Germinal center (tissue), 1 donor: Measurements from ENCODE around the gene CACNA1B.
"Not testable (repeated sequence)": the region's sequence is repeated elsewhere in the genome, so short reads cannot be mapped to it uniquely, and the experiment has no call there.

ENCODE experiments used
- DNase-seq: peaks from one replicate; pipeline ENCODE4 v3.0.0; 2012; ENCODE audit warnings: mixed read lengths, low spot score

Gene CACNA1B

DNA sequence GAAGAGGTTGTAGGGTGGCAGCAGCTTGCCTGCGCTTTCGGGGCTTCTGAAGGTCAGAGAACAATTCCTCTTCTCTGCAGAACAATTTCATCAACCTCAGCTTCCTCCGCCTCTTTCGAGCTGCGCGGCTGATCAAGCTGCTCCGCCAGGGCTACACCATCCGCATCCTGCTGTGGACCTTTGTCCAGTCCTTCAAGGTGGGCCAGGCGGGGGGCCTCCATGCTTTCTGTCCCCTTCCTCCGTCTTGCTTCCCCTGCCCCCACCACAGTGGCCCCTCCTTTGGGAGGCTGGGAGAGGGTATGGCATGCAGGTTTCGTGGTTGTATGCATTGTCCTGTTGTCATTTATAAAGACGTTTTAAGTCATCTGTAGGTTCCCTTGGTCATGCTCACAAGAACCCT is 195.8 kb downstream of the CACNA1B start:
- DNase-seq = no peak

DNA sequence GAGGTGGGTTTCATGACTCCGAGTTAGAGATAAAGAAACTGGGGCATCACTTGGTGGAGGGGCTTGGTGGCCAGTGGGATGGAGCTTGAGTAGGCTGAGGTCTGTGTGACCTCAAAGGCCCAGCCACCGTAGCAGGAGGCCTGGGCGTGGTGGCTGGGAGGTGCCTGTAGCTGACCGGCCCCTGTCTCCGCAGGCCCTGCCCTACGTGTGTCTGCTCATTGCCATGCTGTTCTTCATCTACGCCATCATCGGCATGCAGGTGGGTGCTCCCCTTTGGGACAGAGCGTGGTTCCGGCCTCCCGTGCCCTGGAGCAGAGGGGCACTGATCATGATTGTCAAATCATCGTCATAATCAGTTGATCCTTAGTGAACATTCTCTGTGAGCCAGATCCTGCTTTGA is 196.2 kb downstream of the CACNA1B start:
- DNase-seq = no peak

DNA sequence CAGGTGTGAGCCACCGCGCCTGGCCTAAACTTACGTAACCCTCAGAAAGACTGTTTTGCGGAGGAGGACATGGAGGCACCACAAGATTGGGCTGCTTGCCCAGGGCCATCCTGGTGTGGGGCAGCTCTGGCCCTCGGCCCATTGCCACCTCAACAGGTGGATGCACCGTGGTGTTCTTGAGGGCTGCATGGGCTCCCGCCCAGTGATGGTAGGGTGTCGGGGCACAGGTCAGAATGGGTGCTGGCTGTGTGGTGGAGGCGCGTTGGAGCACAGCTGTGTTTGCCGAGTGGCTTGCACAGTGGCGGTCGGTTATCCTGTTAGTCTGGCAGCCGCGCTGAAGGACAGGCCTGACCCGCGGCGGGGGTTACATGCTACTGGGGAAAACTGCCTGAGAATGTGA is 196.9 kb downstream of the CACNA1B start:
- no peak for DNase-seq

DNA sequence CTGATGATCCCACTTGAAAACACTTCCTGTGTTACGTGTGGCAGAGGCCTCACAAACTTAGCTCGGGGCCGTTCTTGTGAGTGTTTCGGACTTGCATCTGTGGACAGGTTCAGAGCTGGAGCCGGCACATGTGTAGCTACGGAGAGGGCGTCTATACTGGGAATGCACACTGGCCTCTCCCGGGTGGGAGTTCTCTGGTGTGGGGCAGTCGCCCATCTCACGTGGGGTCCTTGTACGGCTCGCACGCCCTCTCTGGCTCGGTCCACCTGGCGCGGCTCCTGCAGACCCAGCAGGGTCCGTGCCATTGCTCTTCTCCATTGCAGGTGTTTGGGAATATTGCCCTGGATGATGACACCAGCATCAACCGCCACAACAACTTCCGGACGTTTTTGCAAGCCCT is 197.9 kb downstream of the CACNA1B start:
- no peak for DNase-seq

DNA sequence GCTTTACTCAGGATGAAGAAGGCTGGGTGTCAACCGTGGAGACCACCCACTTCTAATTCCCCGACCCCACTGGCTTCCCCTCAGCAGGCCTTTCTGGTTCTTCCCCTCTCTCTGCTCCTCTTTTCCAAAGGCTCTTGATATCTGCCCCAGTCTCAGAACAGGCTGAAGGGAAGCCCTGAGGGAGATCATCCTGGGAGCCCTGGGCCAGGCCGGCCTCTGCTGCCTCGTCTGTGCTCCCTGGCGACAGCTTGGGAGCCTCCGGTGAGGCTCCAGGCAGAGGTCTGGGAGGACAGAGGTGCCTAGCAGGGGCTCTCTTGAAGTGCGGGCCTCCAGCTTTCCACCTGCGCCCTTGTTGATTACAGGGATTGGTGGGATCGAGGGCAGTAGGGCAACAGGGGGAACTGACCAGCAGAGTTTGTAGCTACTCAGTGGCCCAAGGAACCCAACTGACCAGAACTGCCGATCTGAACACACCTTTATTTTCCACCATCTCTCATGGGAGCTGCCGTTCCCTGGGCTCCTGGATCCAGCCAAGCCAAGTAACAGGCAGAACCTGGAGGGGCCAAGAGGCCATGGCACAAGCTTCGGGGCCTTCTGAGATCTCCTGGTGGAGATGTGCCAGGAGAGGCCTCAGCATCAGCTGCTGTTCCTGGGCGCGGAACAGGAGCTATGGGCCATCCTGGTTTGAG is 198.5 kb downstream of the CACNA1B start:
- no peak for DNase-seq

DNA sequence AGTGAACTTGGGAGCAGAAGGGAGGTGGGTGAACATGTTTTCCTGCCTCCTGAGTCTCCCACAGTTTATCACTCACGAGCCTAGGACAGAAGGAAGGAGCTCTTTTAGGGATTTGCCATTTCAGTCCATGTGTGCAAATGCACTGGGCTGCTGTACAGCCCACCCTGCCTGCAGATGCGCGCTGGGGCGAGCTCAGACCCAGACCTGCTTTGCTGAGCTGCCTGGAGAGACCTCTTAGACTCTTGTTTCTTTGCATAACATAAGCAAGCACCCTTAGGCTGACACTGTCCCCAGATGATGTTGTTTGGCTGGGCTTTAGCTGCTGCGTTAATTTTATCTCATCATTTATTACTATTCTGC is 199.0 kb downstream of the CACNA1B start:
- no peak for DNase-seq

DNA sequence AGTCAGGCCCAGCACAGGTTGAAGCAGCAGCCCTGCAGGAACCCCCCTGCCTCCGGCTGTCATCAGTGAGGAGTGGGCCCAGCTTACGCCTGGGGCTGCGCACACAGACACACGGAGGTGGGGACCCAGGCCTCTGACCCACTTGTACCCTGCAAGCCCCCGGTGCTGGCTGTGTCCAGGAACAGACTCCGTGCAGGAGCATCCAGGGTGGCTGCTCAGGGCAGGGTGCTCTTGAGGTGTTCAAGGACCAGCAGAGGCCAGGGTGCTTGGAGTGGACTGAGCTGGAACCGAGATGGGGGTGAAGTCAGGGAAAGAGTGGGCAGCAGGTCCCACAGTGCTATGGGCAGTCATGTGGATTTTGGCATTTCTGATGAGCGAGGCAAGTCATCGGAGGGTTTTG is 199.5 kb downstream of the CACNA1B start:
- no peak for DNase-seq

DNA sequence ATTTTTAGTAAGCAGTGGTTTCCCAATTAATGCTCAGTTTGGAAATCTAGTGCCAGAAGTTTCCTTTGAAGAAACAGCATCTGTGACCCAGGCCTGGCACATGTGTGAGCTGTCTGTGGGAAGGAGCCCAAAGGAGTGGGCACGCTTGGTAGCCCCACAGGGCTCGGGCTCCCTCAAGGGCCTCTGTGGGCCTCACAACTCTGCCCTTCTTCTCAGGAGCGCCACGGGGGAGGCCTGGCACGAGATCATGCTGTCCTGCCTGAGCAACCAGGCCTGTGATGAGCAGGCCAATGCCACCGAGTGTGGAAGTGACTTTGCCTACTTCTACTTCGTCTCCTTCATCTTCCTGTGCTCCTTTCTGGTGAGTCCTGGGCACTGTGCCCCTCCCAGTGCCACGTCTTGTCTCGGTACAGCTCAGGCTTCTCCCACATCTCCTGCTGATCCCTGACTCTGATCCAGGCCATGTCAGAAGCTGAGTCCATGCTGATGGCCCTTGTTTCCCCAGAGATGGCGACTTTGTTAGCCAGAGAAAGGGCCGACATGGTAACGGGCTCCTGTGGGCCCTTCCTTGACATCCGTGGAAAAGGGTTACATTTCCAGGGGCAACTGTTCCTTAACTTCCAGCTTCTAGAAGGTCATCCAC is 200.4 kb downstream of the CACNA1B start:
- DNase-seq = no peak

DNA sequence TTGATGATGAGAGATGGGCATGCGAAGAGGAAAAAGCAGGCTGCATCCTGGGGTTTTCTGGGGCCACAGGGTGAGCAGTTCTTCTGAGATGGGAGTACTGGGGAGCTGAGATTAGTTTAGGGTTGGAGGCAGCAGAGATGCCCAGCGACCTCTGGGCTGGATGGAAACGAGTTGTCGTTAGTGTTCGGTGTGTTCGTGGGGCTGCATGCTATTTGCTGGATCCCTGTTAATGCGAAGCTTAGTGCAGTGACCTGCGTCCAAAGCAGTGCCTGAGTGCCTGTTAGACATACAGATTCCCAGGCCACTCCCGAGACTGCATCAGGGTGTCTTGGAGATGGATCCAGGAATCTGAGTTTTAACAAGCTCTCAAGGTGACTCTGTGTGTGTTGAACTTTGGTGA is 201.3 kb downstream of the CACNA1B start:
- DNase-seq = no peak

DNA sequence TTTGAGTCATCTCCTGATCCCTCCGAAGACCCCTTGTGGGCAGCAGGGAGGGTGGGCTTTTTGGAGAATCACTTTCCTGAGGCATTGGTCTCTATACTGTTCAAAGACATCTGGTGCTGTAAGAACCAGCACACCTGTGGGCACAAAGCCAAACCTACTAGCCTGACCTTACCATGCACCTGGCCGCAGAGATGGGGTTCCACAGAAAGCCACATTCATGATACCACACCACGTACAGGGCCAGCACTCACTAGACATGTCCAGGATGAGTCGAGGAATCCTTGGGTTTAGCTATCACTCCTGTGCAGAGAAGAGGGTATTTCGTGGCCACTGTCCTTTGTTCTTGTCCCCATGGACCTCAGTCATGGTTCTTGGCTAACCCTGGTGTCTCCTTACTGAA is 203.4 kb downstream of the CACNA1B start:
- no peak for DNase-seq

DNA sequence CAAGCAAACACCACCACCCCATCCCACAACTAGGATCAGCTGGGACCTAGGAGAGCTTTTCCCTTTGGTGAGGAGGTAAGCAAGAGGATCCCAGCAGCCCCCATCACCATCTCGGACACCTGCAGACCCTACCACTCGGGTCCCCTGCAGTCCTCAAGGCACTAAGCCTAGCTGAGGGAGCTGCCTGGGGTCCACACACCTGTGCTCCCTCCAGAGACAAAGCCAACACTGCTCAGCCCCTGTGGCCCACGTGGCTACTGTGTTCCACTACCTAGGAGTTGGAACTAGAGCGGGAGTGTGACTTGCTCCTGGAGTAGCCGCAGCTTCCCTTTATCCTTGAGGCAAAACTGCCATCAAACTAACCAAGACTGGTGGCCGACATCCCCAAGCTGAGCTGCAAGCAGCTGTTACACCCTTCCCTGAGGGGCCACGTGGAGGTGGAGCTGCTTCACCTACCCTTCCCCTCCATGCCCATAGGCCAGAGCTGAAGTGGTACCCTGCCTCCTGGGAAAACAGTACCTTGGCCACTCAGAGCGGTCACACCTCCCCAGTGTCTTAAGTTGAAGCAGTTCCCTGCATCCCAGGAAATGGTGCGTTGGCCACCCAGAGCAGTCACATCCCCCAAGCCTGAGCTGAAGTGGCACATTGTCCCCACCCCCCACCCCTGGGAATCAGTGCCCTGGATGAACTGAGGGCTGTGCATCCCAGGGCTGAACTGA is 205.5 kb downstream of the CACNA1B start:
- no peak for DNase-seq

DNA sequence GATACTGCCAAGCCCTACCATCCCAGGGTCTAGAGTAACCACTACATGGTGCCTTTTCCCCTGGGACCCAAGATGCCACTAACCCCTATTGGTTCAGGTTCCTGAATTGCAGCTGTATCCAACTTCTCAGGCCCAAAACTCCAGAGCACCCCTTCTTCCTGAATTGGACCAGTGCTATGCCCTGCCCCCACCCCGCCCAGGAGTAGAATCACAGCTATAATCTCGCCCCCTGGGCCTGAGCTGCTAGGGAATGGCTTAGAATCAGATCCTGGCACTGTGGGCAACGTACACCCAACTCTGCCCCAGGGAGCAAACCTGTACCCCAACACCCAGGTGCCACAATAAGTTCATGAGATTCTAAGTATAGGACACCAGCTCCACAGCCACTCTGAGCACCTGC is 206.3 kb downstream of the CACNA1B start:
- no peak for DNase-seq

DNA sequence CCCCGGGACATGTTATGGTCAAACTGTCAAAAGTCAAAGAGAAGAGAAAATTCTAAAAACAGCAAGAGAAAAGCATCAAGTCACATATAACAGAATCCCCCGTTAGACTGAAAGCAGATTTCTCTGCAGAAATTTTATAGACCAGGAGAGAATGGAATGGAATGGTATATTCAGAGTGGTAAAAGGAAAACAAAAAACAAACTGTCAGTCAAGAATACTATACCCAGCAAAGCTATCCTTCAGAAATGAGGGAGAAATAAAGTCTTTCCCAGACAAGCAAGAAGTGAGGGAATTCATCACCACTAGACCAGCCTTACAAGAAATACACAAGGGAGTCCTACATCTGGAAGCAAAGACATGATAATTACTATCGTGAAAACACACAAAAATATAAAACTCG is 208.0 kb downstream of the CACNA1B start:
- no peak for DNase-seq

DNA sequence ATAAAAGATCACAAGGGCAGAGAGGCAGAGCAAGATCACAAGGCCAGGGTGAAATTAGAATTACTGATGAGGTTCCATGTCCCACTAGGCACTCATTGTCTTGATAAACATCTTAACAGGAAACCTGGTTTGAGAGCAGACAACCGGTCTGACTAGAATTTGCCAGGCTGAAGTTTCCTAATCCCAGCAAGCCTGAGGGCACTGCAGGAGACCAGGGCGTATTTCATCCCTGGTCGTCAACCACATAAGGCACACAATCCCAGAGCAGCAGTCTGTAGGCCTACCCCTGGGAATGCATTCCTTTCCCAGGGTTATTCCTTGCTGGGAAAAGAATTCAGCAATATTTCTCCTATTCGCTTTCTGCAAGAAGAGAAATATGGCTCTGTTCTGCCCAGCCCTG is 214.5 kb downstream of the CACNA1B start:
- DNase-seq = not testable (repeated sequence)

DNA sequence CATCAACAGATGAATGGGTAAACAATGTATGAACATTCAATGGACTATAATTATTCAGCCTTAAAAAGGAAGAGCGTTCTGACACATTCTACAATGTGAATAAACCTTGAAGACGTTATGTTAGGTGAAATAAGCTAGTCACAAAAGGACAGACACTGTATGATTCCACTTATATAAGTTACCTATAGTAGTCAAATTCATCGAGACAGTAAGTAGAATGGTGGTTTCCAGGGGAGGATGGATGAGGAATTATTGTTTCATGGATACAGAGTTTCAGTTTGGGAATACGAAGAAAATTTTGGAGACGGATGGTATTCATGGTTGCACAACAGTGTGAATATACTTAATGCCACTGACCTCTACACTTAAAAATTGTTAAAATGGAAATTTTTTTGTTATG is 216.4 kb downstream of the CACNA1B start:
- DNase-seq = no peak

DNA sequence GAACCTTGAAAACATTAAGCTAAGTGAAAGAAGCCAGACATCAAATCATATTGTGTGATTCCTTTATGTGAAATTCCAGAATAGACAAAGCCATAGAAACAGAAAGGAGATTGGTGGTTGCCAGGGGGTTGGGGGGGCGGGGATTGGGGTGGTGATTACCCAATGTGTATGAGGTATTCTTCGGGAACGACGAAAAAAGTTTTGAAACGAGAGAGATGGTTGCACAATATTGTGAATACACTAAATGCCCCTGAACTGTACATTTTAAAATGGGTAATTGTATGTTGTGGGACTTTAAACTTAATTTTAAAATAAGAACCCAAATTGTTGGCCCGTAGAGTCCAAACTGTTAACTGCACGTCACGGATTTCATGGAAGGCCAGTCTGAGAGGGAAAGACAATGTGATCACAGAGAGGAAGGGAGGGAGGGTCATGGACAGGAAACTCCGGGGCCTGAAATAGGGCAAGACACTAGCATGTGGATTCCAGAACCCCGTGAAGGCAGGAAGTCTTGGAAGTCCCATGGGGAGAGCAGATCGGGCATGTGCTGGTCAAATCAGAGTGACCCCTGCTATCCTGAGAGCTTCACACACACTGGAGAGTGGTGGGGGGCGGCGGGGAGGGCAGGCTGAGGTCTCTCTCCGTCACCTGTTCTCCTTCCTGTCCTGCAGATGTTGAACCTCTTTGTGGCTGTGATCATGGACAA is 218.4 kb downstream of the CACNA1B start:
- no peak for DNase-seq

DNA sequence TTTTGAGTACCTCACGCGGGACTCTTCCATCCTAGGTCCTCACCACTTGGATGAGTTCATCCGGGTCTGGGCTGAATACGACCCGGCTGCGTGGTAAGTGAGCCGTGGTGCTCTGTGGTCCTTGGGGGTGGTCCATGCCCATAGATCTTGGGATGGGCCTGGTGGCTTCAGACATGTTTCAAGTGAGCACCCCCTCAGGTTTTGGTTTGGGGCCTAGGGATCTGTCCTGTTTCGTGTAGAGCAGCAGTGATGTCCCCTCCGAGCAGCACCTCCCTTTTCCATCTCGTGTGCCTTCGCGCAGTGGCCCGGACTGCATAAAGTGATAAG is 218.9 kb downstream of the CACNA1B start:
- DNase-seq = no peak

DNA sequence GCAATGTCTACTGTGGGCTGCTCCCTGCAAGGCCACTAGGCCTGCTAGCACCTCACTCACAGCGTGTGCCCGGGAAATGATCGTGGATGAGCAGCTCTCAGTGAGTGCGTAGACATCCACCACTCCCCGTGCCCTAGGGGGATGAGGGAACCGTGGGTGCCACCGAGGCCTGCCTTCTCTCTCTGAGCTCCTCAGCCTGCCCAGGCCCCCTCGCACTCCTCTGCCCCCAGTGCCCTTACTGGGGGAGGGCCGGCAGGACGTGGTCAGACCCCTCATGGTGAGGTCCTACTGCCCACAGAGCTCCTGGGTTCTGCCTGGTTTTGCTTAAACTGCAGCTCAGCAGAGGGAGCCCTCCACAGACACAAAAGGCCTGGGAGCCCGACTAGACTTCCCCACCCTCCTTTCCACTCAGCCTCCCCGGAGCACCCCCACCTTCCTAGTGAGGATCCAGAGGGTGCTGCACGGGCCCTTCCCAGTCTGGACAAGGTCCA is 220.0 kb downstream of the CACNA1B start:
- DNase-seq = no peak

DNA sequence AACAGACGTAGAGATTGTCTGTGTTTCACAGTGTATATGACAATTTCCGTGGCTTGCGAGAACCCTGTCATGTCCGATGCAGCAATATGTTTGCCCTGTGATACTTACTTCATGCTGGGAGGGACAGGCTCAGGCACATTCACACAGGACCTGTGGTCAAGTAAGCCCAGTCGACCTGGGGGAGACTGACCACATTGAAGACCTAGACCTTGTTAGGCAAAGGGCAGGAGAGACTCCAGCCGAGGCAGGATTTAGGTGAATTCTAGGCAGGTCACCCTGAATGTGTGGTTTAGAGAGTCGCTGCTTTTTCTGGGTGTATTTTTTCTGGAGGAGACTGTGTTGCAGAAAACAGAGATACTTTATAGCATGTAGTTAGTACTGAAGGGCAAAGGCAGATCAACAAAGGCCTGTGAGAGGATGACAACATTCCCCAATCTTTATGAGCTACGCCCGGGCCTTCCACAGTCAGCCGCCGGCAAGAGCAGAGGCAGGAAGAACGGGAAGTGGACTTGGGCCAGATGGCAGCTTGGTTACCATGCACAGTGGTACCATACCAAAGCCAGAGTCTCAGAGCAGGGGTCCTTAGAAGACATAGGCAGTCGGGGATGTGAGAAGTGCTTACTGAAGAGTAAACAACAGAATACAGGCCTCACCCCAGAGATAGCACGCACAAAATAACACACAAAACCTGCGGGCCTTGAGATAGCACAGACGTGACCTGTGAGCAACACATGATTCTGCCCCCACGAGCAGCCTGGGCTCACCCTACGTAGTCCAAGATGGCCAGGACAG is 220.7 kb downstream of the CACNA1B start:
- DNase-seq = no peak

DNA sequence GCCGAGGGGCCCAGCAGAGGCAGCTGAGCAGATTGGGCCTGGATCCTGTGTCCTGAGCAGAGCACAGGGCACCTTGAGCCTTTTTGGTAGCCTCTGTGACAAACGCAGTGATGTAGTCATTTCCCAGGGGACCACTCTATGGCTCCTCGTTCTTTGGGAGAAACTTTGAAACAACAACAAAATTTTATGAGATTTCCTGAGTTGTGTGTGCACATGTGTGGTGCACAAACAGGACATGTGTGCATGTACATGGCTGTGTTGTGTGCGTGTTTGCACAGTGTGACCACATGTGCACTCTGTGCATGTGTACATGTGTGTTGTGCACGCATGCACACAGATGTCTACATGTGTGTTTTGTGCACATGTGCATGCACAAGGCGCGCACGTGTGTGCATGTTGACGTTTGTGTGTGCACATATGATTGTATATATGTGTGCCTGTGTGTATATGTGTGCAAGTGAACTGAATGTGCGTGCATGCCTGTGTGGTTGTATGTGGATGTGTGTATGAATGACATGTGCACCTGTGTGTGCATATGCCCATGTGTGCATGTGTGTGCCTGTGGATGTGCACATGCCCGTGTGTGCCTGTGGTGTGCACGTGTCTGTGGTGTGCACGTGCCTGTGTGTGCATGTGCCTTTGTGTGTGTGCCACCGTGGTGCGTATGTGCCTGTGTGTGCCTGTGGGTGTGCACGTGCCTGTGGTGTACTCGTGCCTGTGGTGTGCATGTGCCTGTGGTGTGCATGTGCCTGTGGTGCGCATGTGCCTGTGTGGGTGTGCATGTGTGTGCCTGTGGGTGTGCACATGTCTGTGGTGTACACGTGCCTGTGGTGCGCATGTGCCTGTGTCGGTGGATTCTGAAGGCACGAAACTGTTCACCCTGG is 221.6 kb downstream of the CACNA1B start:
- no peak for DNase-seq
